Left kidney (tissue), 2 donors: Measurements from ENCODE around the gene LNPEP. TPM values are rescaled to one million over a fixed set of nuclear protein-coding genes. Genes with fewer than 3 reads are reported as not detected.

Experiments
- DNase-seq: peaks from one replicate; pipeline ENCODE4 v3.0.0-alpha.2; 2013
- polyA plus RNA-seq: library from polyadenylated mRNA; unstranded; fragments of 120-200 nt; gene quantifications from one replicate; pipeline ENCODE4 v1.2.1, GENCODE V29; 2013; ENCODE audit not compliant: insufficient read length

LNPEP gene
- polyA plus RNA-seq, 1 donor, result 33.6 TPM

DNA sequence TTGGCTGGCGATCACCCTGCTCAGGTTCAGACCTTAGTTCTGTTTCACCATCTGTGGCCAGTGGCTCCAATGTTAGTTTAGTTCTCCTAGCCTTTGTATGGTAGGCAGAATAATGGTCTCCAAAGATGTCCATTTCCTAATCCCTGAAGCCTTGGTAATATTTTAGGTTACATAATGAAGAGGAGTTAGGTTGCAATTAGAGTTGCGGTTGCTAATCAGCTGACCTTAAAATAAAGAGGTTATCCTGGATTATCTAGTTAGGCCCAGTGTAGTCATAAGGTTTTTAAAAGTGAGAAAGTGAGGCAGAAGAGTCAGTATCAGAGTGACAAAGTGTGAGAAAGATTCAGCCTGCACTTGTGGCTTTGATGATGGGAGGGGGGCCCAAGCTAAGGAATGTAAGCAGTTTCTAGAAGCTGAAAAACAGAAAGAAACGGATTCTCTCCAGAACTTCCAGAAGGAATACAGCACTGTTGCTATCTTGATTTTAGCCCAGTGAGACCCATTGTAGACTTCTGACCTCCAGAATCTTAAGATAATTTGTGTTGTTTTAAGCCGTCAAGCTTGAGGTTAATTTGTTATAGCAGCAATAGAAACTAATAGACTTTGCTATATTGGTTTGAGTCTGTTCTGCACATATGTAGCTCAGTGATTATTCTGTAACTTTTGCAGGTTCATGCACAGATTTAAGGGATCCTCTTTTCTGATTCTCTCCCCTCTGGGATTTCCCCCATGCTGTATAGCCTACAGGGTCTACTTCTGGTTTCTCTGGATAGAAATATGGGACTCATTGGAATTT lies 21.6 kb downstream of the LNPEP start:
- no peak for DNase-seq

DNA sequence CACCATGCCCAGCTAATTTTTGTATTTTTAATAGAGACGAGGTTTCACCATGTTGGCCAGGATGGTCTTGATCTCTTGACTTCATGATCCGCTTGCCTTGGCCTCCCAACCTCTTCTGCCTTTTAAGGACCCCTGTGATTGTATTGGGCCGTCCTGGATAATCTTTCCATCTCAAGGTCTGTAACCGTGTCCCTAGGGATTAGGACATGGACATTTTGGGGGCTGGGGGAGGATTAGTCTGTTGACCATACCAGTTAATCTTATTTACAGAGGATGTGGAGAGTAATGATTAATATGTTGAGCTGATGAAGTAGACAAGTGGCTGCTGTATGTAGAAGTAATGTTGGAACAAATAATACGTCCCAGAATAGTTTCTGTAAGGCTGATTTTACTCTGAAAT lies 23.1 kb downstream of the LNPEP start:
- no peak for DNase-seq

DNA sequence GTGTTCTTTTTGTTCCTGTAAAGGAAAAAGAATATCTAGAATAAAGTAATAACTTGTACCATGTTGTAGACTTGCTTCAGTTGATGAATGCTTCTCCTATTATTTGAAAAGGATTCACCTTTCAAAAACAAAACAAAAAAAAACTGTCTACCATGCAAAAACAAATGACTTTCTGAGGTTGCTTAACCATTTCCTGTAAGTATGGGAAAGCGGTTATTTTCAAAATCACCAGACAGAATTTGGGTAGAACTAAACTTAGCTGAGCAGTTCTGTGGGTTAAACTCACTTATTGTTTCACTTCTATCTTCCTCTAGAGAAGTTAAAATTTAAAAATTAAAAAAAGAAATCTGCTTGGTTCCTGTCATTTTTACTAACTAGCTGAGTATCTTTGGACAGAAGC lies 25.2 kb downstream of the LNPEP start:
- no peak for DNase-seq

DNA sequence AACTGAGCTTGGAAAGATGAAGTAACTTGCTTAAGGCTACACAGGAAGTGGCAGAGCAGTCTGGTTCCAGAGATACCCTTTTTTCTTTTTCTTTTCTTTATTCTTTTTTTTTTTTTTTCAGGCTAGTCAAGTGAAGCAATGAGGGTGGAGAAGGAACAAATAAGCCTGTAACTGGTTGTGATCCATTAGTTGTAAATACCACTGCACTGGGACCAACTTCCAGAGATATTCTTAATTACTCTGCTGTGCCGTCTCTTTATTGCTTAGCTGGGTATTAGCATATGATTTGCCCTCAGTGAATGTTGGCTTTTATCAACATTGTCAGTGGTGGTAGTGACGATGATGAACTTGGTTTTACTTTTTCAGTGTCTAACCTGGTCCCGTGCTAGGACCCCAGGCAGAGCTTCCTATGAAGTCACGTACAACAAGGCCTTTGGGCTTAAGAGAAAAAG lies 26.7 kb downstream of the LNPEP start:
- no peak for DNase-seq

DNA sequence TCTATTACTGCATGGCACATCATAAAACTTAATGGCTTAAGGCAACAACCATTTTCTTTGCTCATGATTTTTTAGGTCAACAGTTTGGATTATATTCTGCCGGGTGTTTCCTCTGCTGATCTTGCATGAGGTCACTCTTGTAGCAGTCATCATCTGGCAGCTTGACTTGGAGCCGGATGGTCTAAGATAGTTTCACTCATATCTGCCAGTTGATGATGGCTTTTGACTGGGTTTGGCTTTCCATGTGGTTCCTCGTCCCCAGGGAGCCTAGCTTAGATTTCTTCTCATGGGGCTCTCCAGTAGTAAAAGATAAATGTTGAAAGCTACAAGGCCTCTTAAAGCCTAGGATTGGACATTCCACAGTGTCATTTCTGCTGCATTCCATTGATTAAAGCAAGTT lies 27.4 kb downstream of the LNPEP start:
- DNase-seq, result no peak

DNA sequence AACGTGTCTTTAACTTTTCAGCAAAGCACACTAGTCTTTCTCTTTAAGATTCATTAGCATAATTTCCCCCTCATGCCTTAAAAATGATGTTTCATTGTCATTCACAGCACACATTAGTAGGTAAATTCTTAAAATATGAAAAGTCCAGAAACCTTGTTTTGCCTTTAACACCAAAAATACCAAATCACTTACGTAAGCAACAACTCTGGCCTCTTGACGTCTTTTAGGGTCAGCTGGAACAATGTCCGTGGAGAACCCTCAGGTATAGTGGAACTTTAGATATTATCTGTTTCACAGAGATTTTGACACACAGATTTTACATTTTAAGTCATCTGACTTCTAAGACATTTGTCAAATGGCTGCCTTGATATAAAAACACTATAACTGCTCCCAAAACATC lies 30.9 kb downstream of the LNPEP start:
- no peak for DNase-seq

DNA sequence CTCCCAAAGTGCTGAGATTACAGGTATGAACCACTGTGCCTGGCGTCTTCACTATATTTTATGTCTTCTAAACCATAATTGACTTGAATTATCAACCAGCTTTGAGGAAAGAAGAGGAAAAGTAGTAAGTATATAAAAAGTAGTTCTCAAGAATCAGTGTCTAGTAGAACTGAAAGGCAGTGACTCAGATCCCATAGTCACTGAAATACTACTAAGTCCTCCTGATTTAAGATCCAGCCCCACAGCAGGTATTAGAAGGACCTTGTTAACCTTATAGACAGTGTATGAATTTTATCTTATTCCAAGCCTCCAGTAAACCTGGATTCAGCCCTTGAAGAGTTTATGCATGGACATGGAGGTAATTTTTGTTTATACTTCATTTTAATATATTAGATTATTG lies 31.5 kb downstream of the LNPEP start:
- no peak for DNase-seq

DNA sequence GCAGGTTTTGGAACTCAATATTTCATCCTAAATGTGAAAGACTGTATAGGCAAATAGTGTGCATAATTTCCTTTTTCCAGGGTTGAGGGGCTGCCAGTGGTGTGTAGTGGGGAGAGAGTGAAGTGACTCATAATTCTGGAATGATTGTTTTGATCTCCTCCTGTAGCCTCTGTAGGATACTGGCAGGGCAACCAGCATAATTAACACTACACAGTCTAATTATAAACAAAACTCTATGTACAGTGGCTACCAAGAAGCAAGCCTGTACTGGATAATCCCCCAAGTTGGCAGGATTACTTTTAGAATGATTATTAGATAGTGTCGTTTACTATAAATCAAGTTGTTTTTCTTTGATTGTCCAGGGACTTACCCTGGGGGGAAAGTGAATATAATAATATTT lies 32.2 kb downstream of the LNPEP start:
- DNase-seq, result no peak

DNA sequence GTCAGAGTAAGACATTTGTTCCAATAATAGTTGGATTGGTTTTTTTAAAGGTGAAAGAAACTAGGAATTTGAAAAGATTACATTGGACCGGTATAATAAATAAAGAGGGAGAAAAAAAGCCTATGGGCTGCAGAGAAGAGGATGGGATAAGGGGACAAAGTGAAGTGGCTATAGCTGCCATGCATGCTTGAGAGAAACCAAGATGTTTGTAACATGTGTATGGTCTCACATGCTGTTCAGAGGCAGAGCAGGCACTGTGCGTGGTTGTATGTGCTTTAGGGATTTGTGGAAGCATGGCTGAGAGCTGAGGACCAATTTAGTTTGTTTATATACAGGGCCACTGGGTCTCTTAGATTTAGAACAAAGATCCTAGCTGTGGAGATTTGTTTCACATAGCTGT lies 32.7 kb downstream of the LNPEP start:
- DNase-seq, result no peak

DNA sequence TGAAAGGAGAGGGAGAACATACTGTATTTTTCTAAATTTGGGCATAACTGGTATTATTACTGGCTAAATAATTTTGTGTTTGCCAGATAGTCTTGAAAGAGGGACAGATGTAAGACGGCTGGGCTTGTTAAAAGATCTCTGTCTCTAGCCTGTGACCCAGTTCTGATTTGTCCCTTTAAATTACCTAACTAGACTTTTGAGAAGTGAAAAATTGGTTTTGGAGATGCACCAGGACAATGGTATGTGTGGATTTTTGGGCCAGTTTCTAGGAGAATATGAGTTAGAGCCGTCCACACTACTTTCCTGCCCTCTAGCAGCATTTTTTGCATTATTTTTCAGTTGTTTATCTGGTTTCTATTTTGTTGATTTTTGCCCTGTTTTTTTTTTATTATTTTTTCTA lies 33.5 kb downstream of the LNPEP start:
- DNase-seq, result no peak

DNA sequence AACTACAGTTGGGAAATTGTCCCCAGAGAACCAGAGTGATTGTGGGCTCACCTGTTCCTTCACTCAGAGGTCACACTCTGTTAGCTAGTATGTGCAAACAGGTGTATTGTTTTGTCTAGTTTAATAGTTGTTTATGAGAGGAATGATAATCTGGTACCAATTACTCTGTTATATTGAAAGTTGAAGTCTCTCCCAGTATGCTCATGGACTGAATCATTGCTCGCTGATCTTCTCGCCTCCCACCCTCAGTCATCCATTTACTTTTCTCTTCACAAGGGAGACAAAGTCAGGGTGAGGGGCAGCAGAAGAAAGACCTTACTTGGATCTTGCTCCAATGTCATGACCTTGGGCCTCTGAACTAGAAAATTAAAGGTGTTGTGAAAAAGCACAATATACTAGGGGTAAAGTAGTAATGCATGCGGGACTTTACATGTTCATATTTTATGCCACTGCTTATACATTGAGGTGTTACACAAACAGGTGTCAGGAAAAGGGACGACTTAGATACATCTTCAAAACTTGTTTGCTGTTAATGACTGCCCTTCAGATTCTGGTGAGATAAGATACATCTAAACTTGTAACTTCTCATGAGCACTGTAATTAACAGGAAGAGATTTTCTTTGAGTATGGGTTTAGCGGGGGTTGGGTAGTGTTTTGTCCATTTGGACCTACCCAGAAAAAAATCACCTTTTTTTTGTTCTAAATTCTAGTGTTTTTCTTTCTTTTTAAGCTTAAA lies 36.9 kb downstream of the LNPEP start:
- DNase-seq, result no peak

DNA sequence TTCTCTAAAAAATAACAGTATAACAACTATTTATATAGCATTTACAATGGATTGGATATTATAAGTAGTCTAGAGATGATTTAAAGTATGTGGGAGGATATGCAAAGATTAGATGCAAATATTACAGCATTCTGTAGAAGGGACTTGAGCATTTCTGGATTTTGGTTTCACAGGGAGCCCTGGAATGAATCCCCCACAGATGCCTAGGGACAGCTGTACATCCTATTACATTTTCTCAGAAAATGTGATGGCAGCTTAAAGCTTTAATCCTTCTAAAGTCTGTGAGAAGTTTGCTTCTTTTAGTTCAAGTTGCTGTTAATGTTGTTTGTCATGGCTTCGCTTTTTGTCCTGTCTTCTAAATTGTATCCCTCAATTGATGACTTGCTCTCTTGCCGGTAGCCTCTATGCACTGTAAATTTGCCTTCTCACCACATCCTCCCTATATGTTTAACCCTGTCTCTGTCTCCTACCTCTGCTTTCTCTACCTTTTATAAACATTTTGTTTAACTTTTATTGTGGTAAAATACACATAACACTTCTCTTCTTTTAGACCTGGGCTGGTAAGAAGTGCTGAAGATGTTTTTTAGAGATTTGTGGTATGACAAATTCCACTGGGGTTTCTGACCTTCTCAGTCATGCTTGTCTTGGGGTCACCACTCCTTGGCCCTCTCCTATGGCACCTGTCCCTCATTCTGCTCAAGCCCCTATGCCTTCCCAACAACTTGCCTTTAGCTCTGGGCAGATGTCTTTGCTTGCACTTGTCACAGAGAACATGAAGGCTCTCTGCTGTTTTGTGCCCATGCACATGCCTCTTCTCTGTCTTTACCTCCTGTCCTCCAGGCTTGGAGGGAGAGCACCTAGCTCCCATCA lies 37.9 kb downstream of the LNPEP start:
- no peak for DNase-seq

DNA sequence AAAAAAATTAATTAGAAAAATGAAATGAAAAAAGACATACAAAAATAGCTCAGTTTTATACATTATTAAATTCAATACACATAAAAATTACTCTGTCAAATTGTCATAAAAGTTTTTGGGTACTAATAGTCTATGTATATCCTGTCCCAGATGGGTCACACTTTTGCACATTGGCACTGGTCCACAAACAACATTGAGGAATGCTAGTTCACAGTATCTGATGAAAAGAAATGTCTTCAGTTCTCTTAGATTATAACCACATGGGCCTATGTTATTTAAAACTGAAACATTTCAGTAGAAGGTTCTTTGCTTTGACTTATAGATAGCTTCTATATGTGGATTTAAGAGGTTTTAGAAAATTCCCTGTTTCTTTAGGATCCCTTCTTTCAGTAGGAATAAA lies 39.8 kb downstream of the LNPEP start:
- DNase-seq, result no peak

DNA sequence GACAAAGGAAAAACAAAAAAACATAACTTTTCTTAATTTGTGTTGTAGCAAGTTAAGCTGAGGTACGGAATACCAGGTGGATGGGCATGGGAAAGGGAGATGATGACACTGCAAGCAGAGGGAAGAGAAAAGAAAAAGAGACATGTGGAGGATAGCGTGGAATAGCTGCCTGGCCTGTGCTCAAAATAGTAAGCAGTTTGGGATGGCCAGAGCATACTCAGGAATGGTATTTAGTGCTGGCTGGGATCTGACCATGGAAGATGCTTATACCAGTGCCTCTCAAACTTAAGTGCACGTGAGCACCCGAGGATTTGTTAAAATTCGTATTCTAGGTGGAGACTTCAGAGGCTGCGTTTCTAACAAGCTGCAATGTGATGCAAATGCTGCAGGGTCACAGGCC lies 41.3 kb downstream of the LNPEP start:
- no peak for DNase-seq

DNA sequence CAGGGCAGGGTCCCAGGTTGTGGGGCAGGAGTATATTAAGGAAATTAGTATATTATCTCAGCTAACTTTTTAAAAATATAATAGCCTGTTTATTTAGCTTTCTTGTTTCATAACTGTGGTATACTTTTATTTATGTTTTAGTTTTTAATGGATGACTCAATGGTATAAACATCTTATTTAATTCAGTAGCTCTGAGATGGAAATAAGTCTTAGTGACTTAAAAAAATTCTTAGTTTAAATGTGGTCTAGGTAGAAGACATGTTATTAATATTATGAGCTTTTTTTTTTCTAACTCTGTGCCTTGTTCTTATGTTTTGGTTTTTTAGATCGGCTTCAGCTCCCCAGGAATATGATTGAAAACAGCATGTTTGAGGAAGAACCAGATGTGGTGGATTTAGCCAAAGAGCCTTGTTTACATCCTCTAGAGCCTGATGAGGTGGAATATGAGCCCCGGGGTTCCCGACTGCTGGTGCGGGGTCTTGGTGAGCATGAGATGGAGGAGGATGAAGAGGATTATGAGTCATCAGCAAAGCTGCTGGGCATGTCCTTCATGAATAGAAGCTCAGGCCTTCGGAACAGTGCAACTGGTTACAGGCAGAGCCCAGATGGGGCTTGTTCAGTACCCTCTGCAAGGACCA lies 43.1 kb downstream of the LNPEP start:
- DNase-seq, result no peak

DNA sequence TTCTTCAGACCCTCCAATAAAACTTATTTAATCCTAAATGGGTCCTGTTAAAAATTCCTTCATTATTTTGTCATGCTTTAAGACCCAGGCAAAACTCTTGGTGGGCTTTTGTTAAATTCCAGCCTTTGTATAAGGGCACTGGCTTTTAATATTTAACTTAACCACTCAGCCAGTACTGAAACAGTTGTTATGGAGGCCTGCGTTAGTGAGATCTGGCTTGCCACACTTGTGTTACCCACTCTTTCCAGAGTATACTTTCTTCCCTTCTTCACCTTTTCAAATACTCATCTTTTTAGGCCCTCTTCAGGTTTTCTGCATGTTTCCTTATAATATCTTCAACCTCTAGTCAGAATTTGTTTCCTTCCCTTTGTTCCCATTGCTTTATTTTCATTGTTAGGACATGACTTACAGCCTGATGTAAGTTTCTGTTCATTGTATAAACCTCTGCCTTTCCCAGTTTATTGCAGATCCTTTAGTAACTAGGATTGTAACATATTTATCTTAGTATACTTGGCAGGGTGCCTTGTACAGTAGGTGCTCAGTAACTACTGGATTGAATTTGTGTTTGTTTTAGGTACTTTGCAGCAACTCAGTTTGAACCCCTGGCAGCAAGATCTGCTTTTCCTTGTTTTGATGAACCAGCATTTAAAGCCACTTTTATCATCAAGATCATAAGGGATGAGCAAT lies 48.8 kb downstream of the LNPEP start:
- no peak for DNase-seq

DNA sequence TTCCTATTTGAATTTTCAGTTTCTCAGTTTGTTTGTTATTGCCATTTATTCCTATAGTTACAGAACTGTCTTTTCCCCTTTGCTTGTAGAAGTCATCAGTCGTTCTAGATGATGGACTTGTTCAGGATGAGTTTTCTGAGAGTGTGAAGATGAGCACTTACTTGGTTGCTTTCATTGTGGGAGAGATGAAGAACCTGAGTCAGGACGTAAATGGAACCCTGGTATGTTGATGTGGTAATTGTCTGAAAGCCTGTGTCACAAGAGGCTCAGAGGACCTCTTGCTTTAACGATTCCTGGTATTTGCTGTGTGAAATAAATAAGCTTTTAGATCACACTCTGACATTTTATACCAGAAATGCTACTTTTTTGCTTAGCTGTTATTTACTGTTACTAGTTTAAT lies 50.6 kb downstream of the LNPEP start:
- DNase-seq, result no peak

DNA sequence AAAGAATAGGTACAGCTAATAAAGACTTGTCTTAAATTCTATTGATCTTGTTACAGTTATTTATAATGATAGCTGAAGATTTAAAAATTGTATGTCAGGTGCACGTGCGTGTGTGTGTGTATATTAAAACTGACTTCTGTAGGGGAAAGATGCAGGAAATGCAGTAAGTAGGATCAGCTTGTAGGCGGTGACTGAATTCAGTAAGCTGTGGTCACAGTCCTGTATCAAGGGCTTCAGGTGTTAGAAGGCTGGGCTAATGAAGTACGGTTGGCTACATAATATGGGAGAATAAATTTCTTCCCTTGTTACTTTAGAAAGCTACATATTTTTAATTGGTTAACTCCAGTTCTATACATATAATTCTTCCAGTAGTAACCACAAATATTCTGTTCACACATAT lies 54.2 kb downstream of the LNPEP start:
- no peak for DNase-seq

DNA sequence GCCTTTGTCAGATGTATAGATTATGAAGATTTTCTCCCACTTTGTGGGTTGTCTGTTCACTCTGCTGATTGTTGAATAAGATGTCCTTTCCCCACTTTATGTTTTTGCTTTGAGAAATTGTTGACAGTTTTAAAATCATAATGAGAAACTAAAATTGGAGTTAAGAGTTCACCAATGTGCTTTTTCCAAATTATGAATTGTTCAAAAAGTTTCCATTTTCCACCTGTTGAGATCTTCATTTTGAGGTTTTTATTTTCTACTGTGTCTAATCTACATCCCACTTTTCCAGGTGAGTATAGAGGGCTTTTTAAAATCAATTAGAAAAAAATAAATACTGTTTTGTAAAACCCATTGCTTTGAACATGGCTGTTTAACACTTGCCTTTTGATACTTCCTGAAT lies 55.8 kb downstream of the LNPEP start:
- no peak for DNase-seq

DNA sequence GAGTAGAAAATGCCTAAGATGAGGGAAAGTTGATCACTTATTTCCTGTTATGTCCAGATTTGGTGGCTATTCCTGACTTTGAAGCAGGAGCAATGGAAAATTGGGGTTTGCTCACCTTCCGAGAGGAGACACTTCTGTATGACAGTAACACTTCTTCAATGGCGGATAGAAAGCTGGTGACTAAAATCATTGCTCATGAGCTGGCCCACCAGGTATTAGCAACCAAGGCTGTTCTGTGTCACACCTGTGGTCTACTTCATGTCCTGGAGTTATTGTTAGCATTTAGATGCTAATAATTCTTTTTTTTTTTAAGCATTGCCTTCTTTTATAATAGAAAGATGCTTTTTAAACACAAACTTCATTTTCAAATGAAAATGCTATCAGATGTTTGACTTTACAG lies 57.9 kb downstream of the LNPEP start:
- DNase-seq, result no peak

DNA sequence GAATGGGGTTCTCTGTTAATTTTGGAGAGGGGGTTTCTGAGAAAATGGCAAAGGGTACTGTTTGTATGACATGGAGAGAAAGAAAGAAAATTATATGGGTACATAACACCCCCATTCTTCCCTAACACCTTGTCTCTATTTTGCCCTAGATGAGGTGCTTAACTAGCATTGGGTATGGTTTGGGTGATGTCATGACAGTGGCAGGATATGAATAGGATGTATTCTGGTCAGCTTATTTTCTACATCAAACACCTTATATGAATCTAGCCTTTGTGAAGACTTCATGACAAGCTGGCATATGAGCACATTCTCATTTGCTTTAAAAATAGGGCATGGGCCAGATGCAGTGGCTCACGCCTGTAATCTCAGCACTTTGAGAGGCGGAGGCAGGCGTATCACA lies 58.6 kb downstream of the LNPEP start:
- DNase-seq, result no peak

DNA sequence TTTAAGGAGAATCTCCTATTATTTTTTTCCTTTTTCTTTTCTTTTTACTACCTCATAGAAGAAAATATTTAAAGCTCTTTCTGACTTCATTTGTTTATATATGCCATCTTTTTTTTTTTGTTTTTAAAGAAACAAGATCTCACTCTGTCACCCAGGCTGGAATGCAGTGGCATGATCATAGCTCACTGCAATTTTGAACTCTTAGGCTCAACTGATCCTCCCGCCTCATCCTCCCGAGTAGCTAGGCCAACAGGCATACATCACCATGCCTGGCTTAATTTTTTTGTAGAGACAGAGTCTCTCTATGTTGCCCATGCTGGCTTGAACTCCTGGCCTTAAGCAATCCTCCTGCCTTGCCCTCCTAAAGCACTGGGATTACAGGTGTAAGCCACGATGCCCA lies 59.5 kb downstream of the LNPEP start:
- no peak for DNase-seq
